Transverse colon (tissue), 4 donors: ENCODE data around the gene RBM19.

Source experiments
- EP300 ChIP-seq: sonication (generic); formaldehyde crosslinking; IDR thresholded peaks from one replicate; pipeline ENCODE4 v1.6.1; 2017; ENCODE audit warnings: antibody characterized with exemption, low read depth
- POLR2A ChIP-seq: fragments of 450-650 bp; IDR thresholded peaks from one replicate; pipeline ENCODE4 v1.6.1; 2016; ENCODE audit warnings: antibody characterized with exemption, mild to moderate bottlenecking, moderate library complexity
- POLR2AphosphoS5 ChIP-seq, 3 donors: sonication (generic); formaldehyde crosslinking; IDR thresholded peaks; one replicate each; pipeline ENCODE4 v1.6.1; 2016; ENCODE audit warnings: antibody characterized with exemption in 3 of 3
- TF ChIP-seq, protein P1 (sequence below), 5 experiments: fragments of 200-600 bp in 3 of 5; fragments of 450-650 bp in 2 of 5; sonication (generic) in 3 of 5; IDR thresholded peaks; 1 replicate in 2 of 5; 2 replicates in 3 of 5; pipeline ENCODE4 v1.5.1; 2016 to 2017; ENCODE audit warnings: antibody characterized with exemption in 5 of 5, inconsistent platforms in 3 of 5, mild to moderate bottlenecking in 2 of 5, moderate library complexity in 1 of 5

DNA sequence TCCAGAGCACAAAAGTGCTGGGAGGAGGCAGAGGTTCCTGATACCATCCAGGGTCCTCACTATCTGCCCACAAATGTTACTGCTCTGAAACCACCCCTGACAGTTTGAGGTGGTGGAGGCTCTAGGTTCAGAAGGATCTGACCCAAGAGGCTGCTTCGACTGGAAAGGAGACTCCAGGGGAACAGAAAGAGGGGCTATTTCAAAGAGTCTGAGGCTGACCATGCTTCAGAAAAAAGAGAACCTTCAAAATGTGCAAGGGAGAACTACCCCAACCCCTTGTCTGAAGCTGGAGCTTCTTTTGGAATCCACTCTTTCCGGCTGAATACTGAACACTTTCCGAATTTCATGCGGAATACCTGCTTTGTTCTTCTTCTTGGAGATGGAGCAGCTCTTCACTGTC, 41.8 kb downstream of the RBM19 start:
- TF ChIP-seq, protein P1, sequence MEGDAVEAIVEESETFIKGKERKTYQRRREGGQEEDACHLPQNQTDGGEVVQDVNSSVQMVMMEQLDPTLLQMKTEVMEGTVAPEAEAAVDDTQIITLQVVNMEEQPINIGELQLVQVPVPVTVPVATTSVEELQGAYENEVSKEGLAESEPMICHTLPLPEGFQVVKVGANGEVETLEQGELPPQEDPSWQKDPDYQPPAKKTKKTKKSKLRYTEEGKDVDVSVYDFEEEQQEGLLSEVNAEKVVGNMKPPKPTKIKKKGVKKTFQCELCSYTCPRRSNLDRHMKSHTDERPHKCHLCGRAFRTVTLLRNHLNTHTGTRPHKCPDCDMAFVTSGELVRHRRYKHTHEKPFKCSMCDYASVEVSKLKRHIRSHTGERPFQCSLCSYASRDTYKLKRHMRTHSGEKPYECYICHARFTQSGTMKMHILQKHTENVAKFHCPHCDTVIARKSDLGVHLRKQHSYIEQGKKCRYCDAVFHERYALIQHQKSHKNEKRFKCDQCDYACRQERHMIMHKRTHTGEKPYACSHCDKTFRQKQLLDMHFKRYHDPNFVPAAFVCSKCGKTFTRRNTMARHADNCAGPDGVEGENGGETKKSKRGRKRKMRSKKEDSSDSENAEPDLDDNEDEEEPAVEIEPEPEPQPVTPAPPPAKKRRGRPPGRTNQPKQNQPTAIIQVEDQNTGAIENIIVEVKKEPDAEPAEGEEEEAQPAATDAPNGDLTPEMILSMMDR (IDR thresholded peaks at IDR 0.05) = no peak
- TF ChIP-seq POLR2A (no peak), EP300 (no peak), POLR2AphosphoS5 (IDR thresholded peaks at IDR 0.05) (no peak)
